ENCODE measurements around the gene CREB5.

The CREB5 gene

GRCh38 chr7:28744951-28745350 is 332.6 kb downstream of the CREB5 start:
- Histone ChIP-seq H3K36me3 (ENCODE audit: control insufficient read depth, insufficient read depth, low read length) (no peaks in the 10 kb centered on the region), H3K4me3 (replicated peaks; ENCODE audit: low read depth, low read length) (no peak overlapping the region), H3K27me3 (replicated peaks; ENCODE audit: control insufficient read depth, insufficient read depth, low read length) (no peaks in the 10 kb centered on the region)
- no peak for DNase-seq (ENCODE audit: extremely low read depth, insufficient read length)
- no peak for TF ChIP-seq CTCF (IDR thresholded peaks at IDR 0.05; ENCODE audit: insufficient read depth, low read length, poor library complexity, severe bottlenecking)

- H3K27me3 ChIP-seq (replicated peaks; ENCODE audit: control insufficient read depth, insufficient read depth, low read length): no peaks in the 10 kb centered on the region
- H3K36me3 ChIP-seq (ENCODE audit: control insufficient read depth, insufficient read depth, low read length): no peaks in the 10 kb centered on the region
- no peak overlapping the region for H3K4me3 ChIP-seq (replicated peaks; ENCODE audit: low read depth, low read length)
- TF ChIP-seq CTCF (IDR thresholded peaks at IDR 0.05; ENCODE audit: insufficient read depth, low read length, poor library complexity, severe bottlenecking): no peak
- no peak for DNase-seq (ENCODE audit: extremely low read depth, insufficient read length)
Measured at GRCh38 chr7:28745351-28745750, 333.0 kb downstream of the CREB5 start.

- Histone ChIP-seq H3K4me3 (replicated peaks; ENCODE audit: low read depth, low read length) (no peak overlapping the region), H3K27me3 (replicated peaks; ENCODE audit: control insufficient read depth, insufficient read depth, low read length) (no peaks in the 10 kb centered on the region), H3K36me3 (ENCODE audit: control insufficient read depth, insufficient read depth, low read length) (no peaks in the 10 kb centered on the region)
- no peak for DNase-seq (ENCODE audit: extremely low read depth, insufficient read length)
- TF ChIP-seq CTCF (IDR thresholded peaks at IDR 0.05; ENCODE audit: insufficient read depth, low read length, poor library complexity, severe bottlenecking): no peak
Measured at GRCh38 chr7:28747404-28747803, 335.1 kb downstream of the CREB5 start.

- Histone ChIP-seq H3K36me3 (ENCODE audit: control insufficient read depth, insufficient read depth, low read length) (no peaks in the 10 kb centered on the region), H3K27me3 (replicated peaks; ENCODE audit: control insufficient read depth, insufficient read depth, low read length) (no peaks in the 10 kb centered on the region), H3K4me3 (replicated peaks; ENCODE audit: low read depth, low read length) (no peak overlapping the region)
- TF ChIP-seq CTCF (IDR thresholded peaks at IDR 0.05; ENCODE audit: insufficient read depth, low read length, poor library complexity, severe bottlenecking): no peak
- DNase-seq (ENCODE audit: extremely low read depth, insufficient read length): no peak
Measured at GRCh38 chr7:28747854-28748253, 335.5 kb downstream of the CREB5 start.

GRCh38 chr7:28748346-28748745 is 336.0 kb downstream of the CREB5 start:
- no peak for TF ChIP-seq CTCF (IDR thresholded peaks at IDR 0.05; ENCODE audit: insufficient read depth, low read length, poor library complexity, severe bottlenecking)
- DNase-seq (ENCODE audit: extremely low read depth, insufficient read length): no peak
- no peak overlapping the region for H3K4me3 ChIP-seq (replicated peaks; ENCODE audit: low read depth, low read length)
- H3K27me3 ChIP-seq (replicated peaks; ENCODE audit: control insufficient read depth, insufficient read depth, low read length): no peaks in the 10 kb centered on the region
- H3K36me3 ChIP-seq (ENCODE audit: control insufficient read depth, insufficient read depth, low read length): no peaks in the 10 kb centered on the region

- H3K4me3 ChIP-seq (replicated peaks; ENCODE audit: low read depth, low read length): no peak overlapping the region
- H3K27me3 ChIP-seq (replicated peaks; ENCODE audit: control insufficient read depth, insufficient read depth, low read length): no peaks in the 10 kb centered on the region
- DNase-seq (ENCODE audit: extremely low read depth, insufficient read length): peak; percentile 24
- H3K36me3 ChIP-seq (ENCODE audit: control insufficient read depth, insufficient read depth, low read length): no peaks in the 10 kb centered on the region
- no peak for TF ChIP-seq CTCF (IDR thresholded peaks at IDR 0.05; ENCODE audit: insufficient read depth, low read length, poor library complexity, severe bottlenecking)
Measured at GRCh38 chr7:28748933-28749584, 336.7 kb downstream of the CREB5 start.

Measured in GM06990 (cell line).